Kidney (tissue), 14 donors: ENCODE results near the gene EOLA1. TPM values are rescaled to one million over a fixed set of nuclear protein-coding genes. Genes with fewer than 3 reads are reported as not detected.
"Not testable (repeated sequence)": the region's sequence is repeated elsewhere in the genome, so short reads cannot be mapped to it uniquely, and the experiment has no call there.

Experiments
- DNase-seq, 5 donors: peaks; one replicate each; pipeline ENCODE4 v3.0.0-alpha.2; 2013 to 2020
- FAIRE-seq: peaks from 2 replicates; lab custom pipeline; 2012; peaks lifted over from hg19 to GRCh38; lab: Jason Lieb, UNC
- H3K27ac ChIP-seq, 2 donors: one replicate each; pipeline ENCODE4 v1.7.0; 2013; ENCODE audit warnings: low read depth in 2 of 2, low read length in 2 of 2, inconsistent platforms in 1 of 2
- H3K27me3 ChIP-seq: one replicate; pipeline ENCODE4 v1.7.1; 2013; ENCODE audit warnings: low read length, inconsistent platforms; ENCODE audit not compliant: control insufficient read depth, insufficient read depth
- H3K36me3 ChIP-seq, 3 donors: one replicate each; pipeline versions ENCODE4 v1.7.0 to v1.7.1; 2013; ENCODE audit warnings: low read length in 3 of 3, control low read depth in 1 of 3, inconsistent platforms in 1 of 3; ENCODE audit not compliant: insufficient read depth in 3 of 3, control insufficient read depth in 2 of 3
- H3K4me1 ChIP-seq, 3 donors: one replicate each; pipeline versions ENCODE4 v1.7.0 to v1.7.1; 2013; ENCODE audit warnings: low read length in 3 of 3, inconsistent platforms in 1 of 3, low read depth in 1 of 3; ENCODE audit not compliant: control insufficient read depth in 2 of 3, insufficient read depth in 2 of 3
- H3K4me3 ChIP-seq, 3 donors: one replicate each; pipeline versions ENCODE4 v1.7.0 to v1.8.1; 2013; ENCODE audit warnings: low read length in 3 of 3, control low read depth in 1 of 3, inconsistent platforms in 1 of 3
- H3K9ac ChIP-seq, 3 donors: one replicate each; pipeline versions ENCODE4 v1.7.0 to v1.7.1; 2013; ENCODE audit warnings: low read length in 3 of 3, control low read depth in 1 of 3, inconsistent platforms in 1 of 3
- H3K9me3 ChIP-seq, 3 donors: one replicate each; pipeline versions ENCODE4 v1.7.0 to v1.7.1; 2013; ENCODE audit warnings: low read length in 3 of 3, control low read depth in 1 of 3, inconsistent platforms in 1 of 3; ENCODE audit not compliant: control insufficient read depth in 2 of 3, insufficient read depth in 1 of 3
- intact Hi-C: fragments of 100-400 bp; cut with DNase I; formaldehyde crosslinking; loops from one replicate; pipeline ENCODE4 v1.11.1; 2022
- polyA plus RNA-seq: library from polyadenylated mRNA; stranded (reverse); fragments of 350-450 nt; fragmentation: Illumina TruSeq; extraction: RNeasy Lipid Tissue Mini Kit (QIAGEN cat#74804); gene quantifications from one replicate; pipeline ENCODE4 v1.2.3, GENCODE V29; 2014; ENCODE audit warnings: low read depth, low replicate concordance; ENCODE audit not compliant: insufficient read depth
- total RNA-seq: library from RNA; stranded (reverse); fragmentation: NEBNext Ultra II Directional; extraction: Animal tissue kit (Norgen Biotek cat#: 25700); gene quantifications from one replicate; pipeline ENCODE4 v1.2.1, GENCODE V29; 2021
- TF ChIP-seq, protein P1 (sequence below): IDR thresholded peaks from 3 replicates; pipeline ENCODE4 v1.5.1; 2012; ENCODE audit warnings: mild to moderate bottlenecking, moderate library complexity, borderline replicate concordance; ENCODE audit not compliant: insufficient read depth; ENCODE audit errors: extremely low read depth
- donor health status: control.
- donor health status: control.
- donor health status: control.
- donor health status: control.
- donor health status: control.
- donor health status: DM: yes; HTN: yes; CAD: no.
- donor health status: Normal renal cell carcinoma (clear cell type).

EOLA1 gene
- total and polyA plus RNA-seq, 2 donors from 2014 or later, result 20.2 to 39.0 TPM

DNA sequence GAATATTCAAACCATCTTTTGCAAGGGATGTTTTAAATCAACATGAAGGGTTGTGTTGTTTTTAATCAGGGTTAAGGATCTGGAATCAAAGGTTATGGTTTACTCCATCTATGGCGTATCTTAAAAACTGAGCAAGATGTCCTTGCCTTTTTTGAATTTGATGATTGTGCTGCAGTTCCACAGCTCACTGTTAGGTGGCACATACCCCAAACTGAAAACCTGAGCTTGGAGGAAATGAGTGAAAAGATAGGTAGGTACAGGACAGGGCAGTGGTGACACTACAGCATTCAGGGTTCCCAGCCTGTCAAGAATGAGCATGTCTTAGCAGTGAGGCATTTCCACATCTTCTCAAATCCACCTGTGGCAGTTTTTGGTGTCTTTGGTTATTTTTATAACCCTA, 13.1 kb upstream of the EOLA1 start:
- TF ChIP-seq, protein P1, sequence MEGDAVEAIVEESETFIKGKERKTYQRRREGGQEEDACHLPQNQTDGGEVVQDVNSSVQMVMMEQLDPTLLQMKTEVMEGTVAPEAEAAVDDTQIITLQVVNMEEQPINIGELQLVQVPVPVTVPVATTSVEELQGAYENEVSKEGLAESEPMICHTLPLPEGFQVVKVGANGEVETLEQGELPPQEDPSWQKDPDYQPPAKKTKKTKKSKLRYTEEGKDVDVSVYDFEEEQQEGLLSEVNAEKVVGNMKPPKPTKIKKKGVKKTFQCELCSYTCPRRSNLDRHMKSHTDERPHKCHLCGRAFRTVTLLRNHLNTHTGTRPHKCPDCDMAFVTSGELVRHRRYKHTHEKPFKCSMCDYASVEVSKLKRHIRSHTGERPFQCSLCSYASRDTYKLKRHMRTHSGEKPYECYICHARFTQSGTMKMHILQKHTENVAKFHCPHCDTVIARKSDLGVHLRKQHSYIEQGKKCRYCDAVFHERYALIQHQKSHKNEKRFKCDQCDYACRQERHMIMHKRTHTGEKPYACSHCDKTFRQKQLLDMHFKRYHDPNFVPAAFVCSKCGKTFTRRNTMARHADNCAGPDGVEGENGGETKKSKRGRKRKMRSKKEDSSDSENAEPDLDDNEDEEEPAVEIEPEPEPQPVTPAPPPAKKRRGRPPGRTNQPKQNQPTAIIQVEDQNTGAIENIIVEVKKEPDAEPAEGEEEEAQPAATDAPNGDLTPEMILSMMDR, result peak; percentile 28
- FAIRE-seq, result peak; percentile 54
- peak in 1 of 5 donors; percentile 18 for DNase-seq
- no peak overlapping the region for H3K4me3 ChIP-seq
- intact Hi-C loops, result no loop called here
- H3K36me3 ChIP-seq, result peaks cover 0 to 4% (median 2%) of the 10 kb centered on the region in 3 donors
- no peaks in the 10 kb centered on the region for H3K27me3 ChIP-seq
- no peaks in the 10 kb centered on the region for H3K4me1 ChIP-seq
- H3K27ac ChIP-seq, result no peak overlapping the region
- no peak overlapping the region for H3K9ac ChIP-seq
- no peaks in the 10 kb centered on the region for H3K9me3 ChIP-seq

GRCh38 chrX:149528381-149528780, 12.4 kb upstream of the EOLA1 start:
- intact Hi-C loops, result no loop called here
- no peaks in the 10 kb centered on the region for H3K4me1 ChIP-seq
- DNase-seq (no peak), FAIRE-seq (no peak)
- no peak overlapping the region for H3K9ac ChIP-seq
- H3K9me3 ChIP-seq, result no peaks in the 10 kb centered on the region
- H3K27me3 ChIP-seq, result no peaks in the 10 kb centered on the region
- H3K27ac ChIP-seq, result no peak overlapping the region
- H3K36me3 ChIP-seq, result peaks cover 0 to 4% (median 2%) of the 10 kb centered on the region in 3 donors
- TF ChIP-seq, protein P1, result no peak
- no peak overlapping the region for H3K4me3 ChIP-seq

DNA sequence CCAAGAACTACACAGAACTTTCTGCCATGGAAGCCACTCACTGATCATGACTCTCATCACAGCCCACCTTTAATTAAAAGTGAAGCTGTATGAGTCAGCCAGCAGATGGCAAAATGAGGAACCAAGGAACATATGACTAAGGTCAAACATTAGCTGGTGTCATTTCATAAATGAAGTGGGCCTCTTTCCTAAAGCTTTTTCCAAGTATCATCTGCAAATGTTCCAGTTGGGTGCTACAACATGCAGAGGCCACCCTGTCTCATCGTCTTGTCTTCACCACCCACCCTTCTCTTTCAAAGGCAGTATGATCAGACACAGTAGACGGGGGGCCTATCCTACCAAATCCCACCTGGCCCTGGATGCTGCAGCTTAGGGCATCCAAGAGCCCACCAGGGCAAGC, 9.2 kb upstream of the EOLA1 start:
- H3K27ac ChIP-seq, result no peak overlapping the region
- peaks cover 0 to 4% (median 2%) of the 10 kb centered on the region in 3 donors for H3K36me3 ChIP-seq
- H3K4me3 ChIP-seq, result no peak overlapping the region
- H3K9me3 ChIP-seq, result no peaks in the 10 kb centered on the region
- intact Hi-C loops, result no loop called here
- no peaks in the 10 kb centered on the region for H3K4me1 ChIP-seq
- FAIRE-seq (no peak), DNase-seq (no peak)
- no peak overlapping the region for H3K9ac ChIP-seq
- TF ChIP-seq, protein P1, result no peak
- H3K27me3 ChIP-seq, result no peaks in the 10 kb centered on the region

- H3K36me3 ChIP-seq, H3K9ac ChIP-seq, H3K27me3 ChIP-seq, intact Hi-C loops, FAIRE-seq, H3K4me1 ChIP-seq, H3K9me3 ChIP-seq, H3K4me3 ChIP-seq, H3K27ac ChIP-seq, DNase-seq: not testable (repeated sequence)
These were observed 7.9 kb upstream of the EOLA1 start for GRCh38 chrX:149532868-149533267.

GRCh38 chrX:149533999-149534398, 6.8 kb upstream of the EOLA1 start:
- H3K27ac ChIP-seq, H3K36me3 ChIP-seq, FAIRE-seq, H3K27me3 ChIP-seq, intact Hi-C loops, DNase-seq, H3K4me3 ChIP-seq, H3K9me3 ChIP-seq, H3K9ac ChIP-seq, H3K4me1 ChIP-seq: not testable (repeated sequence)

- H3K9ac ChIP-seq, H3K27me3 ChIP-seq, DNase-seq, H3K36me3 ChIP-seq, H3K9me3 ChIP-seq, FAIRE-seq, H3K4me1 ChIP-seq, H3K4me3 ChIP-seq, H3K27ac ChIP-seq, intact Hi-C loops: not testable (repeated sequence)
These were observed 5.7 kb upstream of the EOLA1 start for GRCh38 chrX:149534926-149535602.
